HG03064 (cell line): ENCODE measurements around the gene DMXL2.
"Not testable (repeated sequence)": the region's sequence is repeated elsewhere in the genome, so short reads cannot be mapped to it uniquely, and the experiment has no call there.

Experiments
- ATAC-seq: cut with Tn5 transposase; IDR thresholded peaks from one replicate; pipeline ENCODE4 v1.9.1; 2021; ENCODE audit warnings: low read depth; ENCODE audit not compliant: unreplicated experiment

The DMXL2 gene

GRCh38 chr15:51423040-51423439 is 199.5 kb downstream of the DMXL2 start:
- not testable (repeated sequence) for ATAC-seq

GRCh38 chr15:51416129-51416528 is 206.4 kb downstream of the DMXL2 start:
- no peak for ATAC-seq

- ATAC-seq: no peak
These were observed 208.2 kb downstream of the DMXL2 start for GRCh38 chr15:51414256-51414860.

GRCh38 chr15:51405693-51406523 is 216.7 kb downstream of the DMXL2 start:
- no peak for ATAC-seq

- ATAC-seq: no peak
These were observed 218.4 kb downstream of the DMXL2 start for GRCh38 chr15:51403946-51404695.

GRCh38 chr15:51403072-51403878 is 219.3 kb downstream of the DMXL2 start:
- ATAC-seq: no peak

GRCh38 chr15:51401872-51402517 is 220.6 kb downstream of the DMXL2 start:
- no peak for ATAC-seq

GRCh38 chr15:51401051-51401780 is 221.4 kb downstream of the DMXL2 start:
- no peak for ATAC-seq

GRCh38 chr15:51398626-51399025 is 223.9 kb downstream of the DMXL2 start:
- no peak for ATAC-seq
